Measurements from ENCODE around the gene CD300LD. TPM values are rescaled to one million over a fixed set of nuclear protein-coding genes. Genes with fewer than 3 reads are reported as not detected.

Gene CD300LD
- total and polyA plus RNA-seq, 2 of the 8 experiments (the other 6 are each of a cell fraction or from before 2014, with no cell fraction given) = not detected

DNA sequence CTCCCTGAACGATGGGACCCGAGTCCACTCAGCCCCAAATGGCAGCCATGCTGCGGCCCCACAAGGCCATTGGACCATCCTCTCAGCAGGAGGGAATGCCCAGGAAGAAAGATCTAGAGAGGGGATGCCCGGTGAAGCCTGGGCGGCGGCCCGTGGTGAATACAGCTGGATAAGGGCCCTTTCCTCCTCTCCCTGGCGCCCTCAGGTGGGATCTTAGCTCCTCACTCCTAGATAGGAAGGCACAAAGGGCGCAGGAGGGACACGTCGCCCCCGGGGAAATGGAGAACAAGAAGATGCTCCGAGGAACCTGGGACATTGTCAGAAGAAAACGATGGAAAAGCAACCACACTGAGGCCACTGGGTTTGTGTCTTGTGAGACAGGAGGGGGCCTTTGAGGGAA is 48.7 kb downstream of the CD300LD start (continued):
- TF ChIP-seq SRF (IDR thresholded peaks at IDR 0.05; ENCODE audit: low read depth, low read length) = no peak

All from H1 (cell line).